GM12878 (cell line): ENCODE measurements around the gene CRIM1.

ENCODE experiments used
- ASH2L ChIP-seq: fragments of 300-600, 200-600 bp; sonication (generic); IDR thresholded peaks from 2 replicates; pipeline ENCODE4 v1.6.1; 2017; ENCODE audit warnings: low read depth, mild to moderate bottlenecking, borderline replicate concordance
- CREM ChIP-seq: IDR thresholded peaks from 2 replicates; pipeline ENCODE4 v1.6.1; 2014; ENCODE audit warnings: antibody characterized with exemption, low read depth
- MAX ChIP-seq: IDR thresholded peaks from 2 replicates; pipeline ENCODE4 v1.6.1; 2012; ENCODE audit warnings: low read depth, low read length, improper control_type of control experiment
- POLR2A ChIP-seq: IDR thresholded peaks from 2 replicates; pipeline ENCODE4 v1.6.1; 2011; ENCODE audit warnings: low read depth, mild to moderate bottlenecking, low read length
- POLR2AphosphoS5 ChIP-seq: IDR thresholded peaks from 2 replicates; pipeline ENCODE4 v1.6.1; 2011; ENCODE audit warnings: mild to moderate bottlenecking, low read length, inconsistent platforms
- RFX5 ChIP-seq: IDR thresholded peaks from 2 replicates; pipeline ENCODE4 v1.6.1; 2011; ENCODE audit warnings: low read depth, low read length, improper control_type of control experiment
- TAF1 ChIP-seq: IDR thresholded peaks from 2 replicates; pipeline ENCODE4 v1.6.1; 2011; ENCODE audit warnings: mild to moderate bottlenecking, low read depth, low read length, borderline replicate concordance
- TF ChIP-seq, protein P1 (sequence below): IDR thresholded peaks from 2 replicates; pipeline ENCODE4 v1.6.1; 2012; ENCODE audit warnings: mild to moderate bottlenecking, low read depth, low read length

- TF ChIP-seq POLR2AphosphoS5 (no peak), MAX (no peak), ASH2L (no peak), TAF1 (no peak), RFX5 (no peak), CREM (no peak), POLR2A (no peak)
- TF ChIP-seq, protein P1, sequence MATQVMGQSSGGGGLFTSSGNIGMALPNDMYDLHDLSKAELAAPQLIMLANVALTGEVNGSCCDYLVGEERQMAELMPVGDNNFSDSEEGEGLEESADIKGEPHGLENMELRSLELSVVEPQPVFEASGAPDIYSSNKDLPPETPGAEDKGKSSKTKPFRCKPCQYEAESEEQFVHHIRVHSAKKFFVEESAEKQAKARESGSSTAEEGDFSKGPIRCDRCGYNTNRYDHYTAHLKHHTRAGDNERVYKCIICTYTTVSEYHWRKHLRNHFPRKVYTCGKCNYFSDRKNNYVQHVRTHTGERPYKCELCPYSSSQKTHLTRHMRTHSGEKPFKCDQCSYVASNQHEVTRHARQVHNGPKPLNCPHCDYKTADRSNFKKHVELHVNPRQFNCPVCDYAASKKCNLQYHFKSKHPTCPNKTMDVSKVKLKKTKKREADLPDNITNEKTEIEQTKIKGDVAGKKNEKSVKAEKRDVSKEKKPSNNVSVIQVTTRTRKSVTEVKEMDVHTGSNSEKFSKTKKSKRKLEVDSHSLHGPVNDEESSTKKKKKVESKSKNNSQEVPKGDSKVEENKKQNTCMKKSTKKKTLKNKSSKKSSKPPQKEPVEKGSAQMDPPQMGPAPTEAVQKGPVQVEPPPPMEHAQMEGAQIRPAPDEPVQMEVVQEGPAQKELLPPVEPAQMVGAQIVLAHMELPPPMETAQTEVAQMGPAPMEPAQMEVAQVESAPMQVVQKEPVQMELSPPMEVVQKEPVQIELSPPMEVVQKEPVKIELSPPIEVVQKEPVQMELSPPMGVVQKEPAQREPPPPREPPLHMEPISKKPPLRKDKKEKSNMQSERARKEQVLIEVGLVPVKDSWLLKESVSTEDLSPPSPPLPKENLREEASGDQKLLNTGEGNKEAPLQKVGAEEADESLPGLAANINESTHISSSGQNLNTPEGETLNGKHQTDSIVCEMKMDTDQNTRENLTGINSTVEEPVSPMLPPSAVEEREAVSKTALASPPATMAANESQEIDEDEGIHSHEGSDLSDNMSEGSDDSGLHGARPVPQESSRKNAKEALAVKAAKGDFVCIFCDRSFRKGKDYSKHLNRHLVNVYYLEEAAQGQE: no peak
These were observed 199.0 kb downstream of the CRIM1 start for GRCh38 chr2:36554531-36554930.
